HG03457 (cell line): Measurements from ENCODE around the gene LDHA.
"Not testable (repeated sequence)": the region's sequence is repeated elsewhere in the genome, so short reads cannot be mapped to it uniquely, and the experiment has no call there.

Experiments
- ATAC-seq: cut with Tn5 transposase; IDR thresholded peaks from one replicate; pipeline ENCODE4 v1.9.1; 2021; ENCODE audit warnings: moderate number of reproducible peaks; ENCODE audit not compliant: unreplicated experiment

LDHA gene

DNA sequence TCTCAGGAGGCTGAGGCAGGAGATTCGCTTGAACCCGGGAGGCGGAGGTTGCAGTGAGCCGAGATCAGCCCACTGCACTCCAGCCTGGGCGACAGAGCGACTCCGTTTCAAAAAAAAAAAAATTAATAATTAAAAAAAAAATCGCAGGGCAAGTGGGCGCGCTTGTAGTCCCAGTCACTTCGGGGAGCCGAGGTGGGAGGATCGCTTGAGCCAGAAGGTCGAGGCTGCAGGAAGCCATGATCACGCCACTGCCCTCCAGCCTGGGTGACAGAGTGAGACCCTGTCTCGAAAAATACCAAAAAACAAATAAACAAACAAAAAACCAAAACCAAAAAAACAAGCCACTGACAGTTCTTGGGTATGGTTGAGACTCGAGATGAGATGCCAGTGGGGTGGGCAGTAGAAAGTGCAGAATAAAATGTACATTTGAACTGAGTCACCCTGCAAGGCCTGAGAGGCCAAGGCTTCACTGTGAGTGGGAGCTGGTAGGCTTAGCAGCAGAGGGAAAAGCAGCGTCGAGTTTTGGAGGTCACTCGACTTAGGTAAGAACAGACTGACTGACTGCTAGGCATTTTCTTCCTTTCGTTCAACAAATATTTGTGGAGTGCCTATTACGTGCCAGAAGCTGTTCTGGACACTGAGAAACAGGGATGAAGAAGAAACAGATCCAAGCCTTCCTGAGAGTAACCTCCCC, 635 bp upstream of the LDHA start:
- ATAC-seq, result no peak

- no peak for ATAC-seq
Observed at GRCh38 chr11:18394928-18395734, 768 bp downstream of the LDHA start.

DNA sequence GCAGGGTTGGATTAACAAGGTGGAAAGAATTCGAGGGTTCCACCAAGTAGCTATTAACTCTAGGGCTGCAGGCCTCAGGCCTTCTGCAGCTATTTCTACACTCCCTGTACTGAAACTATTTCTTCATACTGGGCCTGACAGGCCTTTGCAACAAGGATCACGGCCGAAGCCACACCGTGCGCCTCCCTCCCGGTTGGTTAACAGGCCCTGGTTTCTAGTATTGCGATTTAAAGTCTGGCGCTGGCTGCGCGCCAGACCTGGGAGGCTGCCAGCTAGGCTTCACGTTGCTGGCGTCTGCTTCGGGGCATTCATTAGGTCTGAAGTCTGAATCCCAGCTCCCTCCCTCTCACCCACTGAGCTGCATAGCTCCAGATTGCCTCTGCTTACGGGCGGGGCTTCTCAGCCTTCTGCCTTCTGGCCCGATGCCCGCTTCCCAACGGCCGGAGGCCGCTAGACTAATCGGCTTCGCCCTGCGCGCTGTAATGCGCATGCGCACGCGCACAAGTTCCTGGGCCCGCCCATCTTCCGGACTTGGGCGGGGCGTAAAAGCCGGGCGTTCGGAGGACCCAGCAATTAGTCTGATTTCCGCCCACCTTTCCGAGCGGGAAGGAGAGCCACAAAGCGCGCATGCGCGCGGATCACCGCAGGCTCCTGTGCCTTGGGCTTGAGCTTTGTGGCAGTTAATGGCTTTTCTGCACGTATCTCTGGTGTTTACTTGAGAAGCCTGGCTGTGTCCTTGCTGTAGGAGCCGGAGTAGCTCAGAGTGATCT, 1.6 kb downstream of the LDHA start:
- ATAC-seq, result peak; percentile 51

- ATAC-seq, result no peak
Observed at GRCh38 chr11:18397921-18398320, 3.6 kb downstream of the LDHA start.

DNA sequence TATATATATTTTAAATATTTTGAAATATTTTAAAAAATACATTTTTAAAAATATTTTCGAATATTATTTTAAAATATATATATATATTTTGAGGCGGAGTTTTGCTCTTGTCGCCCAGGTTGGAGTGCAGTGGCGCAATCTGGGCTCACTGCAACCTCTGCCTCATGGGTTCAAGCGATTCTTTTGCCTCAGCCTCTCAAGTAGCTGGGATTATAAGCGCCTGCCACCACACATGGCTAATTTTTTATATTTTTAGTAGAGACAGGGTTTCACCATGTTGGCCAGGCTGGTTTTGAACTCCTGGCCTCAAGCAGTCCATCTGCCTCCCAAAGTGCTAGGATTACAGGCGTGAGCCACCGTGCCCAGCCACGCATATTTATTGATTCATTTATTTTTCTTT, 6.7 kb downstream of the LDHA start:
- ATAC-seq, result not testable (repeated sequence)

GRCh38 chr11:18404062-18404461, 9.7 kb downstream of the LDHA start:
- ATAC-seq, result no peak

DNA sequence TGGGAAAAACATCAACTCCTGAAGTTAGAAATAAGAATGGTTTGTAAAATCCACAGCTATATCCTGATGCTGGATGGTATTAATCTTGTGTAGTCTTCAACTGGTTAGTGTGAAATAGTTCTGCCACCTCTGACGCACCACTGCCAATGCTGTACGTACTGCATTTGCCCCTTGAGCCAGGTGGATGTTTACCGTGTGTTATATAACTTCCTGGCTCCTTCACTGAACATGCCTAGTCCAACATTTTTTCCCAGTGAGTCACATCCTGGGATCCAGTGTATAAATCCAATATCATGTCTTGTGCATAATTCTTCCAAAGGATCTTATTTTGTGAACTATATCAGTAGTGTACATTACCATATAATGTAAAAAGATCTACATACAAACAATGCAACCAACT, 13.0 kb downstream of the LDHA start:
- ATAC-seq, result not testable (repeated sequence)

DNA sequence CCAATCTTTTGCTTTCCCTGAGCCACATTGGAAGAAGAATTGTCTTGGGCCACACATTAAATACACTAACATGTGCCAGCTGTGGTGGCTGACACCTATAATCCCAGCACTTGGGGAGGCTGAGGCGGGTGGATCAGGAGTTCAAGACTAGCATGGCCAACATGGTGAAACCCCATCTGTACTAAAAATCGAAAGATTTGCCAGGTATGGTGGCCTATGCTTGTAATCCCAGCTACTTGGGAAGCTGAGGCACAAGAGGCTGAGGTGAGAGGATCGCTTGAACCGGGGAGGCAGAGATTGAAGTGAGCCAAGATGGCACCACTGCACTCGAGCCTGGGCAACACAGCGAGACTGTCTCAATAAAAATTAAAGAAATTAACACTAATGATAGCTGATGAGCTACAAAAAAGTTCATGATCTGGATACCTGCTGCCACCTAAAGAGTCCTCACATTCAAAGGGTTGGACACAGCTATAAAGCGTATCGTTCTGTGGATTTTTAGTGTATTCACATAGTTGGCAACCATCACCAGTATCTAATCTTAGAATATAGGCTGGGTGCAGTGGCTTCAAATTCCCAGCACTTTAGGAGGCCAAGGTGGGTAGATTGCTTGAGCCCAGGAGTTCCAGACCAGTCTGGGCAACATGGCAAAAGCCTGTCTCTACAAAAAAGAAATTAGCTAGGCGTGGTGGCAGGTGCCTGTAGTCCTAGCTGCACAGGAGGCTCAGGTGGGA, 14.4 kb downstream of the LDHA start:
- ATAC-seq, result no peak

DNA sequence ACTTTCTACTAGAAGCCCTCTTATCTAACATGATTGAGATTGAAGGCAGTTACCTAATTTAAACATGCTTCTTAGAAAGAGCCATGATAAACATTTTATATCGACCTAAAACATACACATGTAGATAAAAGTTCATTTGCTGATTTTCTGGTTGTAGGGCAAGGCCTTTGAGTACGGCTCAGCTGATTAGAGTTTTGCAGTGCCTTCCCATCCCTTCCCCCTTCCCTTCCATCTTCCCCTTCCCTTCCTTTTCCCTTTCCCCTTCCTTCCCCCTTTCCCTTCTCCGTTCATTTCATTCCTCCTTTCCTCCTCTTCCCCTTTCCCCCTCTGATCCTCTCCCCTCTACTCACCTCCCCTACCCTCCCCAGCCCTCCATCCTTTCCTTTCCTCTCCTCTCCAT, 22.1 kb downstream of the LDHA start:
- no peak for ATAC-seq

- ATAC-seq, result no peak
Observed at GRCh38 chr11:18419040-18419439, 24.7 kb downstream of the LDHA start.

DNA sequence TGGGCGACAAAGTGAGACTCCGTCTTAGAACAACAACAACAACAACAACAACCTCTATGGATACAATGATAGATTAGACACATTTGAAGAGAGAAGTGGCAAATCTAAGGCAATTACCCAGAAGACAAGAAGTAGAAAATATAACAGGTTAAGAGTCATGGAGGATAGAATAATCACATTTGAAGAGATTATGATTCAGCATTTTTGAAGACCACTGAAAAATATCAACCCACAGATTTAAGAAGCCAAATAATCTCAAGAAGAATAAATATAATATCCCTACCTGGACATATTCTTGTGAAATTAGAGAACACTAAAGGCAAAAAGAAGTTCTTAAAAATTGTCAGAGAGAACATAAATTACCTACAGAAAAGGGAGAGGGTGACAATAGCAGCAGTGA, 25.7 kb downstream of the LDHA start:
- no peak for ATAC-seq

DNA sequence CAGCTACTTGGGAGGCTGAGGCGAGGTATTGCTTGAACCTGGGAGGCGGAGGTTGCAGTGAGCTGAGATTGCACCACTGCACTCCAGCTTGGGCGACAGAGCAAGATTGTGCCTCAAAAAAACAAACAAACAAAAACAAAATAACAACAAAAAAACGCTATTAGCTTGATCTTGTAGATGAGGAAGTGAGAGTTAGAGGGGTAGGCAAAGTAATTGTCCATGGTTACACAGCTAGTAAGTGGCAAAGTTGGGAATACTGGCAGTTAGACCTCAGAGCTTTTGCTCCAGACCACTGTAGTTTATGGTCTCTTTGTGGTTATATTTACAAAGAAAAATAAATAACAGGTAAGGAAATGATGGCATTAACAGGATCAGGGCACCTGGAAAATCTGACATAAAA, 32.9 kb downstream of the LDHA start:
- no peak for ATAC-seq

GRCh38 chr11:18429332-18429731, 35.0 kb downstream of the LDHA start:
- ATAC-seq, result no peak

- ATAC-seq, result no peak
Observed at GRCh38 chr11:18438691-18439090, 44.3 kb downstream of the LDHA start.

GRCh38 chr11:18449251-18449650, 54.9 kb downstream of the LDHA start:
- no peak for ATAC-seq

GRCh38 chr11:18452927-18453326, 58.6 kb downstream of the LDHA start:
- no peak for ATAC-seq

DNA sequence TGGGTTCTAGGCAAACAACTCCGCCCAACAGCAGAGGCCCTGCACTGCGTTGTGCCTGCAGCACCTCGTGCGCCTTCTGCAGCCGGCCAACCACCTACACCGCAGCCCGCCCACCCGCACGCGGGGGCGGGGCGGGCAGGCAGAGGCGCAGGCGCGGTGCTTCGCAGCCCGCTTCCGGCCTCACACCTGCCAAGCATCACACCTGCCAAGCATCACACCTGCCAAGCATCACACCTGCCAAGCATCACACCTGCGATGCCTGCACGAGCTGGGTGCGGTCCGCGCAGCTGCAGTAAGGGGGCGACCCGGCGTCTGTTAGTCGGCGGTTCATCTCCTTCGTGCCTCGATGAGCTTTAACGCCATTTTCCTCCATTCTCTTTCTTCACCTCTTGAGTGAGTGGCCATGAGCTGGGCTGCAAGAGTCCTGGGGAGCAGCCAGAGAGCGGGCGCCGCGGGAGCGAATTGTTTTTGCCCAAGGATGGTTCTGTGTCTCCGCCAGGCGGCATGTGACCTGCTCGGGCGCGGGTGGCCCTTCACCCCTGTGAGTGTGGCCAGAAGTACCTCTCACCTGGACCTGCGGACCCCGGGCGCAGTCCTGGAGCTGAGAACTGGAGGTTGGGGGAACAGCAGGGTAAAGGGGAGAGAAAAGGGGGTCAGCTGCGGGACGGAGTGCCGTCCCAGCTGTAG, 61.5 kb downstream of the LDHA start, which contains the start of gene LDHAL6A:
Gene LDHAL6A, plus strand, starts transcription at position 171 of the 687 bp plus-strand sequence. CDS start 825 bp downstream, outside the sequence.
- no peak for ATAC-seq

DNA sequence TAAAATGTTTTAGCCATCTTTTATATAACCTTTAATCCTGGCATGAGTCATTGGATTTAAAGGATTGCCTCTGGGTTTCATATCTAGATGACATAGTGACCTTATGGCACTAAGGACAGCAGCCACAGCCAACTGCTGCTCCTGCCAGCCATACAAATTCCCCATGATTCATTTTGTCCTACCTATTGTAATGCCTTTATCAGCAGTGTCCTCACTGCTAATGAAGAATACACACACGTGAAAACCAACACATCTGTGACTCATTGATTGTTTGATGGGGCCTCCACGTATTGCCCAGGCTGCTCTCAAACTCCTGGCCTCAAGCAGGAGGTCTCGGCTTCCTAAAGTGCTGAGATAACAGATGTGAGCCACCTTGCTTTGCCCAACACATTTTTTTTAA, 63.1 kb downstream of the LDHA start:
- ATAC-seq, result no peak
